ENCODE results near the gene IGF1R. TPM values are rescaled to one million over a fixed set of nuclear protein-coding genes. Genes with fewer than 3 reads are reported as not detected.
A peak's percentile ranks its signal among the peaks of the same experiment; 100 is the strongest.

IGF1R gene
- total and polyA plus RNA-seq, 2 of the 13 experiments (the other 11 are each of a cell fraction or from before 2014, with no cell fraction given), result 15.9 to 18.4 TPM

DNA sequence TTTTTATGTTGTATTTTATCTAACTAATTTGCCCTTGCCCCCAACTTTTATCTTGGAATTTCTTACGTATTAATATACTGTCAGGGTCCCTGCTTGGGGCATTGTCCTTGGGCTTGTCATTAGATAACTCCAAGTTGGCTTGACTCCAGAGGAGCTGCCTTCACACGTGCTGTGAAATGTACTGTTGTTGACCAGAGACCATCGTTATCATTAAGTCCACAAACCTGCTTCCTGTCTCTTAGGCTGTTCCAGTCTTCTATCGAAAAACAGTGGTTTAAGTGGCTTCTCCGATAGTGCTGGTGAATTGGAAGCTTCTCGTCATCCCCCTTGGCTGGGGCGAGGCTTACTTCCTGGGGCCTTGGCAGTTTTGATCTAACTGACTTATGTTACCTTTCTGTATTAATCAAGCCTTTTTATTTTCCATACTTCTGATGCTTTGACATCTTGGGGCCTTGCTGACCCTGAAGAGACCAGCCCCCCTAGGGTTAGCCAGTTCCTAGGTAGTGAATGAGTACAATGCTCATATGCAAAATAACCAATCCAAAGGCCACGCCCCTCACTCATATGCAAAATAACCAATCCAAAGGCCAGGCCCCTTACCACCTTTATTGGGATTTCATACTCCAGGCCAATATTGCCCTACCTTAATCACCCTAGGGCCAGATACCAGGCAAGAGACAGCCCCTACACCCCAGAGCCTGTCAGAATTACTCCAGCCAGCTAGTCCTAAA, 164.5 kb downstream of the IGF1R start (continued):
- TF ChIP-seq CAMTA2 (CRISPR knock-in tag; IDR thresholded peaks at IDR 0.05; ENCODE audit: borderline replicate concordance) (no peak), ZNF788 (CRISPR knock-in tag; IDR thresholded peaks at IDR 0.05; ENCODE audit: borderline replicate concordance) (0 out of 2 replicates have a peak, but pooled peaks have one; percentile 41), ATM (IDR thresholded peaks at IDR 0.05; ENCODE audit: borderline replicate concordance) (no peak), ZNF841 (CRISPR knock-in tag; IDR thresholded peaks at IDR 0.05; ENCODE audit: borderline replicate concordance) (no peak), ZNF10 (CRISPR knock-in tag; IDR thresholded peaks at IDR 0.05; ENCODE audit: borderline replicate concordance, low read depth) (no peak), ZNF232 (CRISPR knock-in tag; IDR thresholded peaks at IDR 0.05; ENCODE audit: borderline replicate concordance) (peak; percentile 72; the same call in 1 of the 2 replicates), ZNF274 (CRISPR knock-in tag; IDR thresholded peaks at IDR 0.05) (no peak), HMG20A (CRISPR knock-in tag; IDR thresholded peaks at IDR 0.05; ENCODE audit: borderline replicate concordance) (peak; percentile 95), ZSCAN31 (CRISPR knock-in tag; IDR thresholded peaks at IDR 0.05; ENCODE audit: low read depth) (no peak), ZNF432 (CRISPR knock-in tag; IDR thresholded peaks at IDR 0.05; ENCODE audit: borderline replicate concordance) (no peak), GTF2F1 (IDR thresholded peaks at IDR 0.05; ENCODE audit: low read length) (no peak), SMARCC2 (IDR thresholded peaks at IDR 0.05) (no peak), ZSCAN21 (CRISPR knock-in tag; IDR thresholded peaks at IDR 0.05; ENCODE audit: borderline replicate concordance) (no peak), HMGA1 (CRISPR knock-in tag; conservative IDR thresholded peaks at IDR 0.05) (no peak), ZNF24 (IDR thresholded peaks at IDR 0.05) (0 out of 2 replicates have a peak, but pooled peaks have one; percentile 20), SMAD3 (CRISPR knock-in tag; IDR thresholded peaks at IDR 0.05) (peak; percentile 82; the same call in 1 of the 2 replicates), MYNN (CRISPR knock-in tag; IDR thresholded peaks at IDR 0.05; ENCODE audit: low read depth) (no peak), KMT2A (CRISPR knock-in tag; IDR thresholded peaks at IDR 0.05) (no peak), REXO4 (CRISPR knock-in tag; IDR thresholded peaks at IDR 0.05; ENCODE audit: borderline replicate concordance) (no peak), FLYWCH1 (CRISPR knock-in tag; IDR thresholded peaks at IDR 0.05) (no peak), ZNF205 (CRISPR knock-in tag; IDR thresholded peaks at IDR 0.05) (0 out of 2 replicates have a peak, but pooled peaks have one; percentile 32), ATAD3A (CRISPR knock-in tag; IDR thresholded peaks at IDR 0.05) (no peak), IRF2 (CRISPR knock-in tag; IDR thresholded peaks at IDR 0.05) (peak; percentile 72), PAF1 (CRISPR knock-in tag; IDR thresholded peaks at IDR 0.05) (no peak), RFXANK (CRISPR knock-in tag; IDR thresholded peaks at IDR 0.05) (no peak), ZNF510 (CRISPR knock-in tag; IDR thresholded peaks at IDR 0.05; ENCODE audit: low read depth) (no peak), ZBTB20 (CRISPR knock-in tag; IDR thresholded peaks at IDR 0.05; ENCODE audit: borderline replicate concordance, low read depth) (no peak), BRD4 (CRISPR knock-in tag; IDR thresholded peaks at IDR 0.05) (no peak), SCMH1 (CRISPR knock-in tag; IDR thresholded peaks at IDR 0.05; ENCODE audit: borderline replicate concordance) (no peak), ZNF234 (CRISPR knock-in tag; conservative IDR thresholded peaks at IDR 0.05) (no peak)
- TF ChIP-seq, protein P1, sequence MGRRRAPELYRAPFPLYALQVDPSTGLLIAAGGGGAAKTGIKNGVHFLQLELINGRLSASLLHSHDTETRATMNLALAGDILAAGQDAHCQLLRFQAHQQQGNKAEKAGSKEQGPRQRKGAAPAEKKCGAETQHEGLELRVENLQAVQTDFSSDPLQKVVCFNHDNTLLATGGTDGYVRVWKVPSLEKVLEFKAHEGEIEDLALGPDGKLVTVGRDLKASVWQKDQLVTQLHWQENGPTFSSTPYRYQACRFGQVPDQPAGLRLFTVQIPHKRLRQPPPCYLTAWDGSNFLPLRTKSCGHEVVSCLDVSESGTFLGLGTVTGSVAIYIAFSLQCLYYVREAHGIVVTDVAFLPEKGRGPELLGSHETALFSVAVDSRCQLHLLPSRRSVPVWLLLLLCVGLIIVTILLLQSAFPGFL (CRISPR knock-in tag; IDR thresholded peaks at IDR 0.05), result no peak
- TF ChIP-seq, protein P2, sequence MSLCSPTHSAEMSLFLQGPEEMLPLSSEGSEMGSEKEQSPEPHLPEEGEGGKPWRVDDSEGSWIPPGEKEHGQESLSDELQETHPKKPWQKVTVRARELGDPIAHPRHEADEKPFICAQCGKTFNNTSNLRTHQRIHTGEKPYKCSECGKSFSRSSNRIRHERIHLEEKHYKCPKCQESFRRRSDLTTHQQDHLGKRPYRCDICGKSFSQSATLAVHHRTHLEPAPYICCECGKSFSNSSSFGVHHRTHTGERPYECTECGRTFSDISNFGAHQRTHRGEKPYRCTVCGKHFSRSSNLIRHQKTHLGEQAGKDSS (CRISPR knock-in tag; IDR thresholded peaks at IDR 0.05; ENCODE audit: borderline replicate concordance, low read depth), result no peak
